GM19455 (cell line): ENCODE measurements around the gene DIPK2B.

ENCODE experiments used
- ATAC-seq: cut with Tn5 transposase; IDR thresholded peaks from one replicate; pipeline ENCODE4 v1.9.1; 2021; ENCODE audit not compliant: unreplicated experiment

Gene DIPK2B

GRCh38 chrX:45200741-45201234, at the start of gene DIPK2B:
Gene DIPK2B (minus strand): TSS chrX:45200876. CDS start chrX:45200826, 50 bp downstream.
- ATAC-seq: no peak

DNA sequence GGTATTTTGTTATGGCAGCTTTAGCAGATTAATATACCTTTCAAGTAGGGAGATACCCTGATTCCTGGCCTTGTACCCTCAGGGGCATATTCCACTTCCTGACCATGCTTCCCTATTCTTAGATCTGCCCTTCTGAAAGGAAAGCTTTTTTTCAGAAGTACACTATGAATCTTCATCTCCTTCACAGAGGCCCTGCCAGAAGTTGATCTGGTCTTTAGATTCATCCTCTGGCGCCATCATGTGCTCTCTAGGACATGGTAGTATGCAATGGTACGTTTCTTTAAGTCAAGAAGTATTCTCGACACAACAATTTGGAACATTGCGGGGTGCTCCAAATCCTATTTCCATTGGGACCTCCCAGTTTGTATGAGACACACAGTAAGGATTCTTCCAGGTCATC, 39.6 kb upstream of the DIPK2B start:
- ATAC-seq: no peak

DNA sequence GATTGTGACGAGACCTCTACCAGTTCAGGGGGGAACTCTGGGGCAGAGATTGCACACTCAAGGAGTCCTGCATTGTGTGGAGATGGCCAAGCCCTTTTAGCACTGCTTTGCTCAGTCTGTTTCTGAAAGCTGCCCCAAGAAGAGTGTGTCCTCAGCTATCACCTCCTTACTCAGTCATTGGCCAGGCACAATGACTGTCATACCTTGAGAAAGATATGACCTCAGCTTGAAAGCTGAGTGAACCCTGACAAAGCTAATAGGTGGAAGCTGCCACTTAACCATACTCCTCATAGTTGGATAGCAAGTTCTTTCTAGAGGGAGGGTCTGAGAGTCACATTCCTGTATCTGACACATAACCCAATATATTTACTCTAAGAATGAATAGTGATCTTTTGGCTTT, 37.8 kb upstream of the DIPK2B start:
- no peak for ATAC-seq

GRCh38 chrX:45233531-45233930, 32.9 kb upstream of the DIPK2B start:
- ATAC-seq: no peak

- ATAC-seq: no peak
Measured at GRCh38 chrX:45232139-45232538, 31.5 kb upstream of the DIPK2B start.

- ATAC-seq: no peak
Measured at GRCh38 chrX:45230410-45230809, 29.7 kb upstream of the DIPK2B start.

GRCh38 chrX:45229348-45229747, 28.7 kb upstream of the DIPK2B start:
- no peak for ATAC-seq

DNA sequence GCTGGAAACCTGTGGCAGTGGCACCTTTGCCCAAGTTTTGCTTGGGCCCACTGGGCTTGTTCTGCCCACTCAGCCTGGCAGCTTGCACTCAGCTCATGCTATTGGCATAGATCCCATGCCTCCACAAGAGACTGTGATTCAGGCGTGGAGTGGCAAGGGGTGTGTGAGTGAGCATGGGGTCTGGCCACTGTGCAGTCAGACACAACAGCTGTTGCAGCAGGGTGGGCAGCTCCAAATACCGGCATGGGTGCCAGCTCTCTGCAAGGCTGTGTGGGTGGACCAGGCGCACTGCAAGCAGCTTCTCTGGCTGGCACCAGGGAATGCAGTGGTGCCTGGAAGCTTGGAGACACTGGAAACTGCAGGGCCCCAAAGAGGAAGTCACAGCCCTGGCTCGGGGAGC, 27.4 kb upstream of the DIPK2B start:
- ATAC-seq: no peak

- no peak for ATAC-seq
Measured at GRCh38 chrX:45208121-45208856, 7.6 kb upstream of the DIPK2B start.

- ATAC-seq: no peak
Measured at GRCh38 chrX:45202171-45202570, 1.5 kb upstream of the DIPK2B start.

DNA sequence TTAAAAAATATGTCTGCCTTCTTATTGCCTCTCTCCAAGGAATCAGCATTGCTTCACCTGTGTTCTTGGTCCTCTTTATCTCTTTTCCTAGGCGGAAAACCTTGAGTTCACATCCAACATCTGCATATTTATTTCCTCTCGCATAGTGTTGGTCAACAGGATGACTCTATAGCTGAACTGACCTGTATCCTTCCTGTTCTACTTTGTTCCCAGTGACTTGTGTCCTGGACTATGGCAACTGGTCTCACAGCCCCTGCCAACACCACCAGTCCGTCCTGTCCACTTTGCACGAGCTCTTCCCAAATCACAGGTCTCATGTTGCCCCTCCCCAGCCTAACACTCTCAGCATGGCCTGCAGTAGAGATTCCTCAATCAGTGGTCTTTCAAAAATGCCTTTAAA, 2.0 kb downstream of the DIPK2B start:
- no peak for ATAC-seq

GRCh38 chrX:45198301-45198700, 2.4 kb downstream of the DIPK2B start:
- ATAC-seq: no peak

GRCh38 chrX:45196701-45197100, 4.0 kb downstream of the DIPK2B start:
- no peak for ATAC-seq

GRCh38 chrX:45191820-45192409, 8.8 kb downstream of the DIPK2B start:
- no peak for ATAC-seq

DNA sequence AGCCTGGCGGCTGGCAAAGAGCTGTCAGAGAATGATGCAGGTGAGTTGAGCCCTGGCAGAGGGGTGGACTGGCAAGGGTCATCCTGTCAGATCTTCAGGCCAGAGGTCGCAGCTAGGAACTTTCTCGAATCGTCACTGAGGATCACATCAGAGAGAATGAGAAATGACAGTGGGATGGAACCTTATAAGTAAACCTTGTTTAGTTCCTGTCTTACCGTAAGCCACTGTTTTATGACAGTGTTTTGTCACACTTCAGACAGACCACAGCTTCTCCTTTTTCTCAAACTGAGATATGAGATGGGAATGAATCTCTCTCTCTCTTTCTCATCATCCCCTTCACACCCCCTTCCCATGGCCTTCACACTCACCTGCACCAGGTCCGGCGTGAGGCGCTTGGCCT, 9.3 kb downstream of the DIPK2B start:
- ATAC-seq: no peak

DNA sequence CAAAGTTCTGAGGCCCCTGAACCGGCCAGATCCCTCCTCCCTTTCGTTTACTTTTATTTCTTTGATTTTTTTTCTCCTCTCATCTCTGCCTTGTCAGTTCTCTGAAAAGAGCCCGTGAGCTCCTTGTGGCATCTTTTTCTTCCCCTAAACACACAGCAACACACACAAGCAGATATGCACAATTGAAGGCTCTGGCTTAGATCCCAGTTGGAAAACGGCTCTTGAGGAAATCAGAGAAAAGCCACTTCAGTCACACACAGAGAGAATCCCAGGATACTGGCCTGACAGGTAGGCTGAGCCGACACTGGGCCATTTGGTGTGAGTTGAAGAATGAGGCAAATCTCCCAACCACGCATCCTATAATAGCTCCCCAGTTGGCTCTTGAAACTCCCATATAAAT, 12.9 kb downstream of the DIPK2B start:
- ATAC-seq: no peak

GRCh38 chrX:45186643-45187026, 14.0 kb downstream of the DIPK2B start:
- no peak for ATAC-seq

GRCh38 chrX:45184211-45184610, 16.5 kb downstream of the DIPK2B start:
- no peak for ATAC-seq

DNA sequence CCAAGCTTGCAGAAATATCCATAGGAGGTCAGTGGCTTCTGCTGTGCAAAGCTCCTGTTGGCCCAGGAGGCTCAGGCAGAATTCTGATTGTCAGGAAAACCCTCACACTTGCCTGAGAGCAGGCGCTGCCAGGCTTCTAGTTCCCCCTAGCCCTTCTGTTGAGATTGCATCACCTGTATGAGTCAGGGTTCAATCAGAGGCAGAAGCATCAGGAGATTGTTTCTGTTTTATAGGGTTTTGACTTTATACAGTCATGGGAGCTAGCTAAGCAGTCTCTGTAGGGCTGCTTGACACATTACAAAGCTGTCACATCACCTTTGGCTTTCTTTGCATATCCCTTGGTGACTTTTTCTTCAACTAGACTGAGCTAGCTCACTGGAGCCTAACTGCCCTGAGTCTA, 27.8 kb downstream of the DIPK2B start:
- no peak for ATAC-seq

DNA sequence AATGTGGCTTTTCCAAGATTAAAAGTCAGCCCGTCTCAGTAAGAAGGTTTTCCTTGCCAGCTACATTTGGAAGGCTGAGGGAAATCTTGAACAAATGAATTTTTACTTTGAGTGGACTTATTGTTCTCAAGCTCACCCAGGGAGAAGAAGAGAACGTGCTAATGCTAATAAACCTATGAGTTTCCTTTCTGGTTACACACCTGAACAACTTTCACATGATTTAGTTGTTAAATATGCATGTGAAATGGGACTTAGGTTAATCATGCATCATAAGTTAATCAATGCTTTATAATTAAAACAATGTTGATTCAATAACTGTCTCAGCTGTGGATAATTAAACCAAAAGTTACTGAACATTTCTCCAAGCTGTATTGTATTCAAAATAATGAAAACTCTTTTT, 33.9 kb downstream of the DIPK2B start:
- no peak for ATAC-seq

- no peak for ATAC-seq
Measured at GRCh38 chrX:45165726-45166125, 35.0 kb downstream of the DIPK2B start.

DNA sequence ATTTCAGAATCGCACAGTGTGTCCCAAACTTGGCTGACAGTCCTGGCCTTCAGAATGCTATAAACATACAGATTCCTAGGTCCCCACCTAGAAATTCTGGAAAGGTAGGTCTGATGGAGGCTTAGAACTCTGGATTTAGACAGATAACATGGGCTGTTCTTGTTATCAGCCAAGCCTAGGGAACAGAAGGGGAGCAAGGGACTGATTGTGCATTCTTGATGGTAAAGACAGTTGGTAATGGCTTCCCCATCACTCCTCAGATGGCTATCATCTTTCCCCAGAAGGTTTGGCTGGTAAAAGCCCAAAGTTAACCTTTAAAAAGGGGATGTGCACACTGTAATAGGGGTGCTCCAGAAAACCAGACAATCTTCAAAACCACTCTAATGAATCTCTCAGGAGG, 35.7 kb downstream of the DIPK2B start:
- ATAC-seq: no peak
